ENCODE data around the gene CLDN14.

CLDN14 gene

GRCh38 chr21:36429947-36430546 lies 49.9 kb downstream of the CLDN14 start:
- peak; percentile 80 for DNase-seq

DNA sequence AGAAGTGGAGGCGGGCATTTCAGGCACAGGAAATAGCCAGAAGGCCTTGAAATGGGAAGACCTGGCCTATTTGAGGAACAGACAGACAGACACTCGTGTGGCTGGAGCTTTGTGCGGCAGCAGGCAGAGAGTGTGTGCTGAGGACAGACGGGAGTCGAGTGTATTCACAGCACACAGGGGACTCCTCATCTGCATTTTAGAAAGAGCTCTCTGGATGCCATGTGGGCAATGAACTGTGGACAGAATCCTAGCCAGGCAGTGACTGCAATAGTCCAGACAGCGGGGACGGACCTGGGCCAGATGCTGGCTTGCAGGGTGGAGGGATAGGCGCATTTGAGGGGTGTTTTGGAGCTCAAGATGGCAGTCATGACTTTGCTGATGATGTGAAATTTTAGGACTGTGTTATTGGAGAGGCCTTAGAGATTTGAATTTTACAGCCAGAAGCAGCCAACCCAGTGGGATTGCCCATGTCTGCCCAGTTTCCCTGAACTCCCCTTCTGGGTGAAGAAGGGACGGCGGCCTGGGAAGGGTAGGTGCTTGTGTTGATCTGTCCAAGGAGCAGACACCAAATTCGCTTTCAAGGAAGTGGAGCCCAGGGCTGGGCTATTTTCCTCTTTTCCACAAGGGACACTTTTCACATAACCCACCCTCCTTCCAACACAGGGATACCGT lies 51.0 kb downstream of the CLDN14 start:
- no peak for DNase-seq

- DNase-seq: no peak
Observed at GRCh38 chr21:36427502-36427901, 52.4 kb downstream of the CLDN14 start.

GRCh38 chr21:36425286-36425685 lies 54.6 kb downstream of the CLDN14 start:
- DNase-seq: no peak

DNA sequence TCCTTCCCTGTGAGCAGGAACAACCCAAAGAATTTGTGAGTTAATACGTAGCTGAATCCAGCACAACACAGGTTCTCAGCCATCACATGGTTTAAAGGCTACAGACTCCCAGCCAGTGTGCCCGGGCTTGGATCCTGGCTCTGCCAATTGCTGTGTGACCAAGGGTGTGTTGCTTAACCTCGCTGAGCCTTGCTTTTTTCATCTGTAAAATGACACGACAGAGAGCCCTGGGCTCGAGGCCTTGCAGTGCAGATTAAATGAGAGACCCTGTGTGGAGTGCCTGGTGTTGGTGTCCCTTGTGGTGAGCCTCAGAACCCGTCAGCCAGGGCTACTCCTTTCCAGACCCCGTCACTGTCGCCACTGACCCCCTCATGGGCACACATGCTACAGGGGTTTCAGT lies 55.3 kb downstream of the CLDN14 start:
- no peak for DNase-seq

- no peak for DNase-seq
Observed at GRCh38 chr21:36423771-36424433, 56.0 kb downstream of the CLDN14 start.

GRCh38 chr21:36422279-36423098 lies 57.4 kb downstream of the CLDN14 start:
- peak; percentile 33 for DNase-seq

DNA sequence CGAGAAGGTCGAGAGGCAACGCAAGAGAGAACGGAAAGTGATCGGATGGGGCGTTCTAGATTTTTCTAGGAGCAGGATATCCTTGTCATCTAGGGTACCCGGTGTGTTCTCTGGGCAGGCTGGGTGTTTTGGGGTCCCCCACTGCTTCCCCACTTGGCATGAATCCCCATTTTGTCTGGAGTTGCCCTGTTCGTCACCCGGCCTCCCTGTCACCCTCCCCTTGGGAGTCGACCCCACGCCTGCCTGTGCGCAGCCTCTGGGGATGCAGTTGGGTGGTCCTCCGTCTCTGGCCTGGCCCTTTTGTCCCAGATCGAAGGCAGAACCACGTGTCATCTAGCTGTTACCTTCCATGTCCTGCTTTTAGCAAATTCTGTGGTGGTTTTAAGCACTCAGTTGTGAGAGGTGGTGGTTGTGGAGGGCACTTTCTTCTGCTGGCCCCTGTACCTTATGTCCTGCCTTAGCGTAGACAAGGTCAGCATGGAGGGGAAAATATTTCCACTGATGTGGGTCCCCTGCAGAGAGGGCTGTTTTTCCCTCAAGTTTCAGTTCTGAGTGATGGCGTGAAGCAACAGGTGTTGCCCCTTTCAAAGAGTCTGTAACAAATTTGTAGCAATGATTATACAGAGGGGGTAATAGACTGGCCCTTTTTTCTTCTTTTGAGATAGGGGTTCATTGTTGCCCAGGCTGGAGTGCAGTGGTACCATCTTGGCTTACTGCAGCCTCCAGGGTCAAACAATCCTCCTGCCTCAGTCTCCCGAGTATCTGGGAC lies 59.2 kb downstream of the CLDN14 start:
- DNase-seq: no peak

GRCh38 chr21:36419996-36420395 lies 59.9 kb downstream of the CLDN14 start:
- DNase-seq: peak; percentile 51

- no peak for DNase-seq
Observed at GRCh38 chr21:36419241-36419640, 60.7 kb downstream of the CLDN14 start.

DNA sequence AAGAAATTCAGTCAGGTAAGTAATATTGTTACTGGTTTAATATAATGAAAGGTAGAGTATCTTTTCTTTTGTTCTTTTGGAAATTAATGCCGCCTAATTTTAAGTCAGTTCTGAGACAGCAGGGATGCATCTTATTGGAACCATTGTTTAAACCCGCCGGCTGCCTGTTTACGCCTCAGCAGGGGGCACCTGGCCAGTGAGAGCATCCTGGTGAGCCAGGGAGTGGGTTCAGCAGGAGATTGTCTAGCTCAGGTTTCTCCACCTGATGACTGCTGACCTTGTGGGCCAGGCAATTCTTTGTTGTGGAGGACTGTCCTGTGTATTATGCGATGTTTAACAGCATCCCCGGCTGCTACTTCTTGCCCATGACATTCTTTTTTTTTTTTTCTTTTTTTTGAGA lies 64.5 kb downstream of the CLDN14 start:
- DNase-seq: no peak

DNA sequence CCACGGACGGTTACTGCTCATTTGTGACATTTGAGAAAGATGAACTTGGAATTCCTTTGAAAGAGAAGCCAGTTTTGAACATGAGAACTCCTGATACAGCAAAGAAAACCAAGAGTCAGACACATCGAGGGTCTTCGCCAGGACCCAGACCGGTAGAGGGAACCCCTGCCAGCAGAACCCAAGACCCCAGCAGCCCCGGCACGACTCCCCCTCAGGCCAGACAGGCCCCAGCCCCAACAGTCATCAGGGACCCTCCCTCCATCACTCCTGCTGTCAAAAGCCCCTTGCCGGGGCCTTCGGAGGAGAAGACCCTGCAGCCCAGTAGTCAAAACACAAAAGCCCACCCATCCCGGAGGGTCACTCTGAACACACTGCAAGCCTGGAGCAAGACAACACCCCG lies 67.0 kb downstream of the CLDN14 start:
- DNase-seq: no peak

DNA sequence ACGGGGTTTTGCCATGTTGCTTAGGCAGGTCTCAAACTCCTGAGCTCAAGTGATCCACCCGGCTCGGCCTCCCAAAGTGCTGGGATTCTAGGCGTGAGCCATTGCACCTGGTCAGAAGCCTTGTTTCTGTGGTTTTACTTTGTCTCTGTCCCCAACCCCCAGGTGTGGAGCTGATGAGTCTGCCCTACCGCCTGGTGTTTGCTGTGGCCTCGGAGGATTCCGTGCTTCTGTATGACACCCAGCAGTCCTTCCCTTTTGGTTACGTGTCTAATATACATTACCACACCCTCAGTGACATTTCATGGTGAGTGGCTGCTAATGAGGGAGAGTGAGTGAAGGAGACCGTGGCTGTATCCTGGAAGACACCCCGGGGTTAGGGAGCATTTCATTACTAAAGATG lies 68.6 kb downstream of the CLDN14 start:
- no peak for DNase-seq

Data from CD4-positive, alpha-beta T cell treated with Interleukin-15 for 1 hour (primary cell).